SK-N-SH (cell line): Measurements from ENCODE around the gene BAIAP2L2. TPM values are rescaled to one million over a fixed set of nuclear protein-coding genes. Genes with fewer than 3 reads are reported as not detected.

Experiments used
- CTCF ChIA-PET: fragments of 300-600, 350-600 bp; formaldehyde crosslinking; extraction: SDS; loops from one replicate; lab custom pipeline; 2021; lab: Yijun Ruan, JAX
- POLR2A ChIA-PET: fragments of 350-600 bp; sonication (Branson Sonifier 250); formaldehyde crosslinking; extraction: SDS; loops from one replicate; lab custom pipeline; 2020; ENCODE audit warnings: antibody characterized with exemption, inconsistent platforms; lab: Yijun Ruan, JAX
- DNase-seq: peaks from one replicate; pipeline ENCODE4 v3.0.0; 2012
- H2AFZ ChIP-seq: fragments of 200-600 bp; sonication (generic); 2 replicates; pipeline ENCODE4 v1.8.1; 2016; ENCODE audit warnings: antibody characterized with exemption, mild to moderate bottlenecking, low read depth
- H3F3A ChIP-seq: fragments of 200-600 bp; sonication (generic); replicated peaks from 2 replicates; pipeline ENCODE3; 2016; ENCODE audit warnings: antibody characterized with exemption, mild to moderate bottlenecking; ENCODE audit not compliant: insufficient read depth
- H3K27ac ChIP-seq, 2 experiments: fragments of 200-500 bp in 1 of 2; fragments of 200-600 bp in 1 of 2; sonication (Bioruptor generic) in 1 of 2; sonication (generic), shearing (Covaris generic) in 1 of 2; 2 replicates each; pipeline versions ENCODE4 v1.5.1 to v1.6.1; 2014 to 2016; ENCODE audit warnings: low read depth in 2 of 2, inconsistent platforms in 1 of 2, low read length in 1 of 2, mild to moderate bottlenecking in 1 of 2, mixed read lengths in 1 of 2
- H3K27me3 ChIP-seq: fragments of 200-600 bp; sonication (generic), shearing (Covaris generic); 2 replicates; pipeline ENCODE4 v1.6.1; 2016; ENCODE audit warnings: mixed run types; ENCODE audit not compliant: insufficient read depth
- H3K36me3 ChIP-seq, 2 experiments: fragments of 200-500 bp in 1 of 2; fragments of 200-600 bp in 1 of 2; sonication (Bioruptor generic) in 1 of 2; sonication (generic) in 1 of 2; replicated peaks in 1 of 2; 2 replicates each; pipeline versions ENCODE3 to v1.5.1; 2014 to 2016; ENCODE audit warnings: low read length in 1 of 2, mild to moderate bottlenecking in 1 of 2; ENCODE audit not compliant: insufficient read depth in 2 of 2, control insufficient read depth in 1 of 2
- H3K4me1 ChIP-seq, 2 experiments: fragments of 200-500 bp in 1 of 2; fragments of 200-600 bp in 1 of 2; sonication (Bioruptor generic) in 1 of 2; sonication (generic), shearing (Covaris generic) in 1 of 2; 2 replicates each; pipeline versions ENCODE4 v1.5.1 to v1.6.1; 2014 to 2016; ENCODE audit warnings: low read depth in 1 of 2, low read length in 1 of 2, mixed run types in 1 of 2; ENCODE audit not compliant: insufficient read depth in 2 of 2, control insufficient read depth in 1 of 2
- H3K4me2 ChIP-seq: fragments of 200-600 bp; sonication (generic), shearing (Covaris generic); 2 replicates; pipeline ENCODE4 v1.6.1; 2017; ENCODE audit warnings: mixed run types
- H3K4me3 ChIP-seq, 2 experiments: fragments of 200-500 bp in 1 of 2; fragments of 200-600 bp in 1 of 2; sonication (Bioruptor generic) in 1 of 2; sonication (generic), shearing (Covaris generic) in 1 of 2; 2 replicates each; pipeline versions ENCODE4 v1.5.1 to v1.8.1; 2014 to 2016; ENCODE audit warnings: low read depth in 2 of 2, inconsistent platforms in 1 of 2, low read length in 1 of 2, mild to moderate bottlenecking in 1 of 2, mixed read lengths in 1 of 2, moderate library complexity in 1 of 2
- H3K79me2 ChIP-seq: fragments of 200-600 bp; sonication (generic); 2 replicates; pipeline ENCODE4 v1.8.1; 2017; ENCODE audit warnings: mild to moderate bottlenecking; ENCODE audit not compliant: insufficient read depth
- H3K9ac ChIP-seq: fragments of 200-600 bp; sonication (generic); 2 replicates; pipeline ENCODE4 v1.6.1; 2017; ENCODE audit warnings: mixed run types
- H3K9me2 ChIP-seq: fragments of 200-600 bp; sonication (generic); 2 replicates; pipeline ENCODE4 v1.6.1; 2017; ENCODE audit warnings: mixed run types
- H3K9me3 ChIP-seq: fragments of 200-600 bp; sonication (generic); 2 replicates; pipeline ENCODE4 v1.6.1; 2017; ENCODE audit warnings: mixed run types, mild to moderate bottlenecking, moderate library complexity
- H4K20me1 ChIP-seq: fragments of 200-600 bp; sonication (generic); 2 replicates; pipeline ENCODE4 v1.6.1; 2017; ENCODE audit warnings: mild to moderate bottlenecking, mixed run types; ENCODE audit not compliant: insufficient read depth
- EZH2phosphoT487 ChIP-seq: fragments of 200-600 bp; sonication (generic); IDR thresholded peaks from 2 replicates; pipeline ENCODE4 v1.6.1; 2017; ENCODE audit warnings: low read depth, mixed run types, mild to moderate bottlenecking, antibody characterized with exemption, moderate library complexity, borderline replicate concordance
- FOSL2 ChIP-seq: IDR thresholded peaks from 2 replicates; pipeline ENCODE4 v1.4.0; 2012; ENCODE audit warnings: low read depth, mild to moderate bottlenecking, moderate library complexity, borderline replicate concordance
- FOXJ3 ChIP-seq: sonication (generic); formaldehyde crosslinking; IDR thresholded peaks from 2 replicates; pipeline ENCODE4 v1.5.1; 2020; ENCODE audit warnings: mild to moderate bottlenecking, missing genetic modification reagents
- FOXM1 ChIP-seq: IDR thresholded peaks from 2 replicates; pipeline ENCODE4 v1.4.0; 2012; ENCODE audit warnings: low read depth, mild to moderate bottlenecking
- JUND ChIP-seq: IDR thresholded peaks from 2 replicates; pipeline ENCODE4 v1.4.0; 2012
- MAX ChIP-seq: IDR thresholded peaks from 2 replicates; pipeline ENCODE4 v1.4.0; 2012; ENCODE audit warnings: low read depth
- MEF2A ChIP-seq: IDR thresholded peaks from 2 replicates; pipeline ENCODE4 v1.4.0; 2012; ENCODE audit warnings: low read depth, borderline replicate concordance
- NFIC ChIP-seq: IDR thresholded peaks from 2 replicates; pipeline ENCODE4 v1.4.0; 2012; ENCODE audit warnings: borderline replicate concordance
- NRF1 ChIP-seq: IDR thresholded peaks from 2 replicates; pipeline ENCODE4 v1.6.1; 2012; ENCODE audit warnings: low read depth, mild to moderate bottlenecking, low read length
- PBX3 ChIP-seq: IDR thresholded peaks from 2 replicates; pipeline ENCODE4; 2012
- POLR2AphosphoS5 ChIP-seq: IDR thresholded peaks from 2 replicates; pipeline ENCODE4 v1.6.1; 2012; ENCODE audit warnings: low read depth, low read length
- RAD21 ChIP-seq: IDR thresholded peaks from 2 replicates; pipeline ENCODE4 v1.6.1; 2012; ENCODE audit warnings: mild to moderate bottlenecking, low read length
- RCOR1 ChIP-seq: fragments of 150-350 bp; IDR thresholded peaks from 2 replicates; pipeline ENCODE4 v1.6.1; 2017; ENCODE audit warnings: antibody characterized with exemption, low read length
- REST ChIP-seq: IDR thresholded peaks from 2 replicates; pipeline ENCODE4 v1.6.1; 2012; ENCODE audit warnings: mild to moderate bottlenecking, low read depth, low read length, moderate library complexity
- SIN3A ChIP-seq: IDR thresholded peaks from 2 replicates; pipeline ENCODE4 v1.6.1; 2012; ENCODE audit warnings: low read depth, mild to moderate bottlenecking, low read length, moderate library complexity, borderline replicate concordance
- SMC3 ChIP-seq: IDR thresholded peaks from 2 replicates; pipeline ENCODE4 v1.6.1; 2012; ENCODE audit warnings: low read depth, low read length, improper control_type of control experiment
- TCF12 ChIP-seq: IDR thresholded peaks from 2 replicates; pipeline ENCODE4 v1.4.0; 2012
- USF1 ChIP-seq: IDR thresholded peaks from 2 replicates; pipeline ENCODE4 v1.4.0; 2012; ENCODE audit warnings: low read depth, borderline replicate concordance
- USF2 ChIP-seq: fragments of 150-350 bp; IDR thresholded peaks from 2 replicates; pipeline ENCODE4 v1.6.1; 2017; ENCODE audit warnings: antibody characterized with exemption, low read length, low read depth, borderline replicate concordance
- YY1 ChIP-seq: IDR thresholded peaks from 2 replicates; pipeline ENCODE4 v1.4.0; 2012; ENCODE audit warnings: low read depth, mild to moderate bottlenecking
- ZBTB33 ChIP-seq: IDR thresholded peaks from 2 replicates; pipeline ENCODE4 v1.4.0; 2012; ENCODE audit warnings: low read depth, borderline replicate concordance
- WGBS: methylation state at CpG from one replicate; pipeline ENCODE4 v1.1.6; 2017; ENCODE audit warnings: low lambda C conversion rate; 5-methylcytosine and 5-hydroxymethylcytosine counted together
- polyA plus RNA-seq, 3 experiments: library from polyadenylated mRNA; depleted of rRNA; stranded (reverse); fragments of >200 nt; gene quantifications; 2 replicates each; pipeline ENCODE4 v1.2.3, GENCODE V29; 2012

The BAIAP2L2 gene
- polyA plus RNA-seq, 1 of the 3 experiments (the other 2 are of a cell fraction) = 0.16 TPM

- TF ChIP-seq REST = no peak
- TF ChIP-seq NFIC = no peak
- TF ChIP-seq MEF2A = no peak
- TF ChIP-seq EZH2phosphoT487 = no peak
- TF ChIP-seq PBX3 = no peak
- TF ChIP-seq USF2 = no peak
- no peak for TF ChIP-seq SMC3
- no peak for TF ChIP-seq FOXJ3
Measured at GRCh38 chr22:38042488-38042790, 68.0 kb downstream of the BAIAP2L2 start (continued).

- 80% methylated on average over 3 of the region's 5 CpGs for WGBS
- Histone ChIP-seq H3K27me3 (no peaks in the 10 kb centered on the region), H3K9me3 (no peaks in the 10 kb centered on the region), H3K4me2 (no peak overlapping the region), H3K27ac (no peak overlapping the region), H3K9me2 (no peaks in the 10 kb centered on the region), H3F3A (no peaks in the 10 kb centered on the region), H3K9ac (no peak overlapping the region), H3K4me3 (no peak overlapping the region), H3K36me3 (no peaks in the 10 kb centered on the region), H3K4me1 (no peaks in the 10 kb centered on the region), H4K20me1 (no peaks in the 10 kb centered on the region), H2AFZ (no peak overlapping the region), H3K79me2 (no peaks in the 10 kb centered on the region)
- TF ChIP-seq FOXM1 = no peak
- no peak for TF ChIP-seq RCOR1
- TF ChIP-seq MAX = no peak
- TF ChIP-seq PBX3 = no peak
- TF ChIP-seq FOSL2 = no peak
- no peak for TF ChIP-seq USF1
- no peak for TF ChIP-seq POLR2AphosphoS5
- TF ChIP-seq RAD21 = no peak
- no peak for TF ChIP-seq SMC3
- no peak for TF ChIP-seq YY1
- TF ChIP-seq EZH2phosphoT487 = no peak
- no peak for TF ChIP-seq SIN3A
- no peak for TF ChIP-seq TCF12
- TF ChIP-seq ZBTB33 = no peak
- TF ChIP-seq NRF1 = no peak
- no peak for TF ChIP-seq JUND
- no peak for TF ChIP-seq NFIC
- ChIA-PET CTCF (interaction anchor here (1.1 kb wide), 1 partner anchor 546 kb away, joined by 3 read pairs; no protein-coding TSS in a partner anchor), POLR2A (no interaction called here)
- DNase-seq = no peak
Measured at GRCh38 chr22:38041760-38042487, 68.6 kb downstream of the BAIAP2L2 start.
